Measurements from ENCODE around the gene GPR78.

Gene GPR78

GRCh38 chr4:8579526-8580320 lies 469 bp upstream of the GPR78 start:
- H3K27ac ChIP-seq (ENCODE audit: low read depth, low read length) = peak overlapping the region; percentile 17
- H3K79me2 ChIP-seq (ENCODE audit: control insufficient read depth, insufficient read depth, low read length, poor library complexity) = no peaks in the 10 kb centered on the region
- peaks cover 1% of the 10 kb centered on the region for H3K9me3 ChIP-seq (ENCODE audit: insufficient read depth, low read depth, low read length)
- H2BK5ac ChIP-seq (ENCODE audit: low read depth, low read length, poor library complexity) = no peak overlapping the region
- H2BK120ac ChIP-seq (ENCODE audit: insufficient read depth, low read length, poor library complexity) = peak overlapping the region; percentile 21
- no peak overlapping the region for H3K9ac ChIP-seq (ENCODE audit: low read length)
- peaks cover 0 to 3% of the 10 kb centered on the region in 2 experiments for H3K36me3 ChIP-seq (ENCODE audit: control insufficient read depth in 1 of 2, insufficient read depth in 2 of 2, low read length in 2 of 2)
- peak overlapping the region; percentile 17 for H2AK5ac ChIP-seq (ENCODE audit: low read length)
- H3K79me1 ChIP-seq (ENCODE audit: low read length) = peaks cover 8% of the 10 kb centered on the region
- H3K18ac ChIP-seq (ENCODE audit: low read length) = no peak overlapping the region
- peaks cover 7 to 26% of the 10 kb centered on the region in 2 experiments for H3K4me1 ChIP-seq (ENCODE audit: control insufficient read depth in 1 of 2, insufficient read depth in 2 of 2, low read length in 2 of 2)
- H2AFZ ChIP-seq (ENCODE audit: insufficient read depth, low read length, poor library complexity) = no peak overlapping the region
- no peaks in the 10 kb centered on the region for H3K27me3 ChIP-seq (ENCODE audit: insufficient read depth, low read length)
- peak overlapping the region; percentile 39 for H4K91ac ChIP-seq (ENCODE audit: low read depth, low read length)
- H3K23ac ChIP-seq (ENCODE audit: low read length) = no peak overlapping the region
- DNase-seq = no peak
- H3K14ac ChIP-seq (ENCODE audit: low read length) = peak overlapping the region; percentile 3
- peak overlapping the region; percentile 60 for H3K4me2 ChIP-seq (ENCODE audit: low read length)
- H3K4me3 ChIP-seq (ENCODE audit: low read depth, low read length) = no peak overlapping the region
- H2BK12ac ChIP-seq (ENCODE audit: low read length) = peak overlapping the region; percentile 2
- WGBS (ENCODE audit: extremely low coverage, insufficient coverage, insufficient read length) = no CpG with 5 or more reads among the region's 12 CpGs
- H4K12ac ChIP-seq (ENCODE audit: low read depth, low read length) = no peak overlapping the region
- H4K8ac ChIP-seq (ENCODE audit: low read depth, low read length) = no peak overlapping the region
- no peak overlapping the region for H3K4ac ChIP-seq (ENCODE audit: low read depth, low read length)

DNA sequence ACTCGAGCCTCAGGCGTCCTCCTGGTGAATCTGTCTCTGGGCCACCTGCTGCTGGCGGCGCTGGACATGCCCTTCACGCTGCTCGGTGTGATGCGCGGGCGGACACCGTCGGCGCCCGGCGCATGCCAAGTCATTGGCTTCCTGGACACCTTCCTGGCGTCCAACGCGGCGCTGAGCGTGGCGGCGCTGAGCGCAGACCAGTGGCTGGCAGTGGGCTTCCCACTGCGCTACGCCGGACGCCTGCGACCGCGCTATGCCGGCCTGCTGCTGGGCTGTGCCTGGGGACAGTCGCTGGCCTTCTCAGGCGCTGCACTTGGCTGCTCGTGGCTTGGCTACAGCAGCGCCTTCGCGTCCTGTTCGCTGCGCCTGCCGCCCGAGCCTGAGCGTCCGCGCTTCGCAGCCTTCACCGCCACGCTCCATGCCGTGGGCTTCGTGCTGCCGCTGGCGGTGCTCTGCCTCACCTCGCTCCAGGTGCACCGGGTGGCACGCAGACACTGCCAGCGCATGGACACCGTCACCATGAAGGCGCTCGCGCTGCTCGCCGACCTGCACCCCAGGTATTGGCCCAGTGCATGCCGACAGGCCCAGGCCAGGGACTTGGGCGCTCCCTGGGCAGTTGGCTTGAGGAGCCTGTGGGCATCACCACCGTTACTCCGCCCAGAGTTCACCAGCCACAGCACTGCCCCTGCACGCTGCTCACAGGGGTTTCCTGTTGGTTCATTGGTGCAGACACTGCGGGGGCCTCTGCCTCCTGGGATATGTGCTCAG lies 1.1 kb downstream of the GPR78 start:
- H4K12ac ChIP-seq (ENCODE audit: low read depth, low read length) = no peak overlapping the region
- peaks cover 0 to 3% of the 10 kb centered on the region in 2 experiments for H3K36me3 ChIP-seq (ENCODE audit: control insufficient read depth in 1 of 2, insufficient read depth in 2 of 2, low read length in 2 of 2)
- H3K4me3 ChIP-seq (ENCODE audit: low read depth, low read length) = peak overlapping the region; percentile 49
- no peak overlapping the region for H3K23ac ChIP-seq (ENCODE audit: low read length)
- no peak overlapping the region for H2AFZ ChIP-seq (ENCODE audit: insufficient read depth, low read length, poor library complexity)
- H3K4ac ChIP-seq (ENCODE audit: low read depth, low read length) = no peak overlapping the region
- peak in 1 of 2 donors; percentile 50 for DNase-seq
- no peaks in the 10 kb centered on the region for H3K27me3 ChIP-seq (ENCODE audit: insufficient read depth, low read length)
- H3K9ac ChIP-seq (ENCODE audit: low read length) = no peak overlapping the region
- no peaks in the 10 kb centered on the region for H3K79me2 ChIP-seq (ENCODE audit: control insufficient read depth, insufficient read depth, low read length, poor library complexity)
- H2BK5ac ChIP-seq (ENCODE audit: low read depth, low read length, poor library complexity) = no peak overlapping the region
- no peak overlapping the region for H3K14ac ChIP-seq (ENCODE audit: low read length)
- no peak overlapping the region for H3K27ac ChIP-seq (ENCODE audit: low read depth, low read length)
- no peak overlapping the region for H4K91ac ChIP-seq (ENCODE audit: low read depth, low read length)
- peaks cover 7 to 23% of the 10 kb centered on the region in 2 experiments for H3K4me1 ChIP-seq (ENCODE audit: control insufficient read depth in 1 of 2, insufficient read depth in 2 of 2, low read length in 2 of 2)
- H3K18ac ChIP-seq (ENCODE audit: low read length) = no peak overlapping the region
- peaks cover 1% of the 10 kb centered on the region for H3K9me3 ChIP-seq (ENCODE audit: insufficient read depth, low read depth, low read length)
- no CpG with 5 or more reads among the region's 66 CpGs for WGBS (ENCODE audit: extremely low coverage, insufficient coverage, insufficient read length)
- H2BK120ac ChIP-seq (ENCODE audit: insufficient read depth, low read length, poor library complexity) = no peak overlapping the region
- no peak overlapping the region for H2BK12ac ChIP-seq (ENCODE audit: low read length)
- no peak overlapping the region for H4K8ac ChIP-seq (ENCODE audit: low read depth, low read length)
- peak overlapping the region; percentile 60 for H3K4me2 ChIP-seq (ENCODE audit: low read length)
- H2AK5ac ChIP-seq (ENCODE audit: low read length) = no peak overlapping the region
- H3K79me1 ChIP-seq (ENCODE audit: low read length) = peaks cover 10% of the 10 kb centered on the region

GRCh38 chr4:8582016-8582415 lies 1.8 kb downstream of the GPR78 start:
- Histone ChIP-seq H3K4me1 (ENCODE audit: control insufficient read depth in 1 of 2, insufficient read depth in 2 of 2, low read length in 2 of 2) (peaks cover 7 to 23% of the 10 kb centered on the region in 2 experiments), H3K4me3 (ENCODE audit: low read depth, low read length) (no peak overlapping the region), H3K9me3 (ENCODE audit: insufficient read depth, low read depth, low read length) (peaks cover 1% of the 10 kb centered on the region), H3K4ac (ENCODE audit: low read depth, low read length) (no peak overlapping the region), H2AFZ (ENCODE audit: insufficient read depth, low read length, poor library complexity) (no peak overlapping the region), H4K91ac (ENCODE audit: low read depth, low read length) (peak overlapping the region; percentile 3), H4K12ac (ENCODE audit: low read depth, low read length) (no peak overlapping the region), H3K36me3 (ENCODE audit: control insufficient read depth in 1 of 2, insufficient read depth in 2 of 2, low read length in 2 of 2) (peaks cover 0 to 3% of the 10 kb centered on the region in 2 experiments), H3K79me2 (ENCODE audit: control insufficient read depth, insufficient read depth, low read length, poor library complexity) (no peaks in the 10 kb centered on the region), H2BK120ac (ENCODE audit: insufficient read depth, low read length, poor library complexity) (no peak overlapping the region), H3K27ac (ENCODE audit: low read depth, low read length) (no peak overlapping the region), H3K27me3 (ENCODE audit: insufficient read depth, low read length) (no peaks in the 10 kb centered on the region), H4K8ac (ENCODE audit: low read depth, low read length) (no peak overlapping the region), H3K4me2 (ENCODE audit: low read length) (no peak overlapping the region), H2BK5ac (ENCODE audit: low read depth, low read length, poor library complexity) (no peak overlapping the region), H3K79me1 (ENCODE audit: low read length) (peaks cover 10% of the 10 kb centered on the region), H3K9ac (ENCODE audit: low read length) (no peak overlapping the region), H2BK12ac (ENCODE audit: low read length) (no peak overlapping the region), H3K14ac (ENCODE audit: low read length) (no peak overlapping the region), H3K18ac (ENCODE audit: low read length) (no peak overlapping the region), H3K23ac (ENCODE audit: low read length) (no peak overlapping the region), H2AK5ac (ENCODE audit: low read length) (no peak overlapping the region)
- DNase-seq = no peak
- no CpG with 5 or more reads among the region's 2 CpGs for WGBS (ENCODE audit: extremely low coverage, insufficient coverage, insufficient read length)

DNA sequence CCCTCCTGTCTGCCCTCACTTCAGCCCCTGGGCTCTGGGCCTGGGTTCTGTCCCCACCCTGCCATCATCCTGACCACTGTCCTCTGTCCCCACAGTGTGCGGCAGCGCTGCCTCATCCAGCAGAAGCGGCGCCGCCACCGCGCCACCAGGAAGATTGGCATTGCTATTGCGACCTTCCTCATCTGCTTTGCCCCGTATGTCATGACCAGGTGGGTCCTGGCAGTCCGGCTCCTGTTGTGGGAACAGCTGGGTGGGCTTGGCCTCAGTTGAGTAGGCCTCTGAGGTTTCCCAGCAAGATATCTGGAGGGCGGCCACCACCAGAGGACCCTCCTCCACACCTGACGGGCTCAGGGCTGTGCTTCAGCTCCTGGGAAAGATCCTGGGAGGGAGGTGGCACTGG lies 2.2 kb downstream of the GPR78 start:
- Histone ChIP-seq H3K4me2 (ENCODE audit: low read length) (no peak overlapping the region), H3K79me2 (ENCODE audit: control insufficient read depth, insufficient read depth, low read length, poor library complexity) (no peaks in the 10 kb centered on the region), H2BK12ac (ENCODE audit: low read length) (no peak overlapping the region), H3K36me3 (ENCODE audit: control insufficient read depth in 1 of 2, insufficient read depth in 2 of 2, low read length in 2 of 2) (peaks cover 0 to 3% of the 10 kb centered on the region in 2 experiments), H3K9me3 (ENCODE audit: insufficient read depth, low read depth, low read length) (peaks cover 1% of the 10 kb centered on the region), H2BK5ac (ENCODE audit: low read depth, low read length, poor library complexity) (no peak overlapping the region), H3K4me3 (ENCODE audit: low read depth, low read length) (no peak overlapping the region), H3K79me1 (ENCODE audit: low read length) (peaks cover 10% of the 10 kb centered on the region), H3K9ac (ENCODE audit: low read length) (no peak overlapping the region), H3K18ac (ENCODE audit: low read length) (peak overlapping the region; percentile 10), H3K23ac (ENCODE audit: low read length) (no peak overlapping the region), H2BK120ac (ENCODE audit: insufficient read depth, low read length, poor library complexity) (no peak overlapping the region), H4K8ac (ENCODE audit: low read depth, low read length) (no peak overlapping the region), H3K4me1 (ENCODE audit: control insufficient read depth in 1 of 2, insufficient read depth in 2 of 2, low read length in 2 of 2) (peaks cover 7 to 23% of the 10 kb centered on the region in 2 experiments), H3K27me3 (ENCODE audit: insufficient read depth, low read length) (no peaks in the 10 kb centered on the region), H3K14ac (ENCODE audit: low read length) (peak overlapping the region; percentile 1), H4K91ac (ENCODE audit: low read depth, low read length) (peak overlapping the region; percentile 10), H2AFZ (ENCODE audit: insufficient read depth, low read length, poor library complexity) (no peak overlapping the region), H3K4ac (ENCODE audit: low read depth, low read length) (no peak overlapping the region), H2AK5ac (ENCODE audit: low read length) (no peak overlapping the region), H4K12ac (ENCODE audit: low read depth, low read length) (no peak overlapping the region), H3K27ac (ENCODE audit: low read depth, low read length) (peak overlapping the region; percentile 18)
- WGBS (ENCODE audit: extremely low coverage, insufficient coverage, insufficient read length) = no CpG with 5 or more reads among the region's 12 CpGs
- DNase-seq = no peak
